K562 (cell line): ENCODE results near the gene LMAN2. TPM values are rescaled to one million over a fixed set of nuclear protein-coding genes. Genes with fewer than 3 reads are reported as not detected.

ENCODE experiments used
- CHCHD3 ChIP-seq: fragments of 250-450 bp; sonication (Bioruptor Pico); IDR thresholded peaks from 2 replicates; pipeline ENCODE4 v2.1.2; 2022; ENCODE audit warnings: mild to moderate bottlenecking
- ESRRB ChIP-seq: fragments of 250-450 bp; sonication (Bioruptor Pico); IDR thresholded peaks from 2 replicates; pipeline ENCODE4 v1.5.0; 2020; ENCODE audit warnings: mild to moderate bottlenecking, moderate library complexity, borderline replicate concordance
- IRF2 ChIP-seq: sonication (generic); formaldehyde crosslinking; IDR thresholded peaks from 2 replicates; pipeline ENCODE4 v1.8.1; 2022; ENCODE audit warnings: mild to moderate bottlenecking, missing genetic modification reagents
- NCOA6 ChIP-seq: fragments of 450-650 bp; IDR thresholded peaks from 2 replicates; pipeline ENCODE4 v1.6.1; 2017; ENCODE audit warnings: mild to moderate bottlenecking
- POLR2G ChIP-seq: fragments of 200-400 bp; formaldehyde crosslinking; IDR thresholded peaks from 2 replicates; pipeline ENCODE4 v1.6.1; 2017; ENCODE audit warnings: low read depth, mild to moderate bottlenecking, antibody characterized with exemption, low read length, moderate library complexity
- RREB1 ChIP-seq: fragments of 250-450 bp; sonication (Bioruptor Pico); IDR thresholded peaks from 2 replicates; pipeline ENCODE4 v1.4.0; 2020
- SIX5 ChIP-seq, 2 experiments: IDR thresholded peaks; 2 replicates each; pipeline ENCODE4 v1.6.1; 2011; ENCODE audit warnings: low read length in 2 of 2, borderline replicate concordance in 1 of 2, low read depth in 1 of 2, mild to moderate bottlenecking in 1 of 2, moderate library complexity in 1 of 2; ENCODE audit not compliant: insufficient read depth in 1 of 2
- SMC3 ChIP-seq: conservative IDR thresholded peaks from 2 replicates; pipeline ENCODE4 v1.6.1; 2011; ENCODE audit warnings: low read depth, low read length, improper control_type of control experiment; ENCODE audit not compliant: insufficient read depth
- SNAPC5 ChIP-seq: fragments of 250-450 bp; sonication (Bioruptor Pico); IDR thresholded peaks from 2 replicates; pipeline ENCODE4 v1.8.0; 2021; ENCODE audit warnings: moderate library complexity, mild to moderate bottlenecking, inconsistent platforms
- SREBF1 ChIP-seq: fragments of 150-350 bp; IDR thresholded peaks from 2 replicates; pipeline ENCODE4 v1.6.1; 2014; ENCODE audit warnings: antibody characterized with exemption, low read depth, low read length, borderline replicate concordance
- THAP12 ChIP-seq: fragments of 250-450 bp; sonication (Bioruptor Pico); IDR thresholded peaks from 2 replicates; pipeline ENCODE4 v1.9.0; 2021; ENCODE audit warnings: mild to moderate bottlenecking, inconsistent platforms
- ZKSCAN1 ChIP-seq: fragments of 150-350 bp; IDR thresholded peaks from 2 replicates; pipeline ENCODE4 v1.6.1; 2016; ENCODE audit warnings: low read depth, low read length
- ZNF584 ChIP-seq: fragments of 200-800 bp; sonication (Bioruptor generic); IDR thresholded peaks from 2 replicates; pipeline ENCODE4 v1.6.1; 2016; ENCODE audit warnings: low read depth, mild to moderate bottlenecking, missing genetic modification characterization, missing compliant biosample characterization
- polyA plus RNA-seq, 8 experiments: library from polyadenylated mRNA; depleted of rRNA in 4 of 8; stranded (reverse) in 5 of 8; unstranded in 3 of 8; fragments of >200 nt; fragmentation: Nextera tagmentation in 2 of 8; fragmentation: Illumina TruSeq in 1 of 8; extraction: Ambion mirVana in 2 of 8; extraction: Trizol in 1 of 8; gene quantifications; 2 replicates each; pipeline versions ENCODE4 v1.2.1 to v1.2.3, GENCODE V29; 2011 to 2014; ENCODE audit warnings: inconsistent platforms in 1 of 8, missing spikeins in 1 of 8
- total RNA-seq, 7 experiments: library from RNA; depleted of rRNA in 6 of 7; stranded (reverse); fragments of >200 nt in 6 of 7; fragmentation: Illumina TruSeq in 2 of 7; extraction: Trizol in 2 of 7; gene quantifications; 2 replicates each; pipeline versions ENCODE4 v1.2.1 to v1.2.3, GENCODE V29; 2011 to 2021; ENCODE audit warnings: low replicate concordance in 1 of 7
- TF ChIP-seq, protein P1 (sequence below): fragments of 250-450 bp; sonication (Bioruptor Pico); IDR thresholded peaks from 2 replicates; pipeline ENCODE4 v1.8.0; 2022; ENCODE audit warnings: moderate library complexity, mild to moderate bottlenecking, inconsistent platforms
- TF ChIP-seq, protein P2 (sequence below): fragments of 250-450 bp; sonication (Bioruptor Pico); IDR thresholded peaks from 2 replicates; pipeline ENCODE4 v1.5.1; 2021; ENCODE audit warnings: mild to moderate bottlenecking

LMAN2 gene
- total and polyA plus RNA-seq, 9 of the 15 experiments (the other 6 are each of a cell fraction or from before 2014, with no cell fraction given): 2.7 to 254 (median 136) TPM

- TF ChIP-seq ESRRB (CRISPR knock-in tag) (no peak), SREBF1 (no peak), RREB1 (CRISPR knock-in tag) (no peak), NCOA6 (no peak), SIX5 (IDR thresholded peaks at IDR 0.05; ENCODE audit: borderline replicate concordance in 1 of 2, insufficient read depth in 1 of 2, low read depth in 1 of 2, low read length in 2 of 2) (no peak), ZNF584 (CRISPR knock-in tag) (no peak), SMC3 (no peak), CHCHD3 (CRISPR knock-in tag) (no peak), IRF2 (CRISPR knock-in tag) (no peak), ZKSCAN1 (no peak), THAP12 (CRISPR knock-in tag) (peak; percentile 59; the same call in 1 of the 2 replicates), SNAPC5 (CRISPR knock-in tag) (no peak), POLR2G (peak; percentile 68)
- TF ChIP-seq, protein P1, sequence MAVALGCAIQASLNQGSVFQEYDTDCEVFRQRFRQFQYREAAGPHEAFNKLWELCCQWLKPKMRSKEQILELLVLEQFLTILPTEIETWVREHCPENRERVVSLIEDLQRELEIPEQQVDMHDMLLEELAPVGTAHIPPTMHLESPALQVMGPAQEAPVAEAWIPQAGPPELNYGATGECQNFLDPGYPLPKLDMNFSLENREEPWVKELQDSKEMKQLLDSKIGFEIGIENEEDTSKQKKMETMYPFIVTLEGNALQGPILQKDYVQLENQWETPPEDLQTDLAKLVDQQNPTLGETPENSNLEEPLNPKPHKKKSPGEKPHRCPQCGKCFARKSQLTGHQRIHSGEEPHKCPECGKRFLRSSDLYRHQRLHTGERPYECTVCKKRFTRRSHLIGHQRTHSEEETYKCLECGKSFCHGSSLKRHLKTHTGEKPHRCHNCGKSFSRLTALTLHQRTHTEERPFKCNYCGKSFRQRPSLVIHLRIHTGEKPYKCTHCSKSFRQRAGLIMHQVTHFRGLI (CRISPR knock-in tag): no peak
- TF ChIP-seq, protein P2, sequence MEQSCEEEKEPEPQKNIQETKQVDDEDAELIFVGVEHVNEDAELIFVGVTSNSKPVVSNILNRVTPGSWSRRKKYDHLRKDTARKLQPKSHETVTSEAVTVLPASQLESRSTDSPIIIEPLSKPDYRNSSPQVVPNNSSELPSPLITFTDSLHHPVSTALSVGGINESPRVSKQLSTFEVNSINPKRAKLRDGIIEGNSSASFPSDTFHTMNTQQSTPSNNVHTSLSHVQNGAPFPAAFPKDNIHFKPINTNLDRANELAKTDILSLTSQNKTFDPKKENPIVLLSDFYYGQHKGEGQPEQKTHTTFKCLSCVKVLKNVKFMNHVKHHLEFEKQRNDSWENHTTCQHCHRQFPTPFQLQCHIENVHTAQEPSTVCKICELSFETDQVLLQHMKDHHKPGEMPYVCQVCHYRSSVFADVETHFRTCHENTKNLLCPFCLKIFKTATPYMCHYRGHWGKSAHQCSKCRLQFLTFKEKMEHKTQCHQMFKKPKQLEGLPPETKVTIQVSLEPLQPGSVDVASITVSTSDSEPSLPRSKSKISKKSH (CRISPR knock-in tag): no peak
Measured at GRCh38 chr5:177362610-177363507, 11.4 kb upstream of the LMAN2 start (continued).
